ENCODE measurements around the gene MAST4. TPM values are rescaled to one million over a fixed set of nuclear protein-coding genes. Genes with fewer than 3 reads are reported as not detected.

Gene MAST4
- total and polyA plus RNA-seq, 2 donors (not counting 1 experiment from before 2014, with no cell fraction given), result 7.0 to 15.2 TPM

DNA sequence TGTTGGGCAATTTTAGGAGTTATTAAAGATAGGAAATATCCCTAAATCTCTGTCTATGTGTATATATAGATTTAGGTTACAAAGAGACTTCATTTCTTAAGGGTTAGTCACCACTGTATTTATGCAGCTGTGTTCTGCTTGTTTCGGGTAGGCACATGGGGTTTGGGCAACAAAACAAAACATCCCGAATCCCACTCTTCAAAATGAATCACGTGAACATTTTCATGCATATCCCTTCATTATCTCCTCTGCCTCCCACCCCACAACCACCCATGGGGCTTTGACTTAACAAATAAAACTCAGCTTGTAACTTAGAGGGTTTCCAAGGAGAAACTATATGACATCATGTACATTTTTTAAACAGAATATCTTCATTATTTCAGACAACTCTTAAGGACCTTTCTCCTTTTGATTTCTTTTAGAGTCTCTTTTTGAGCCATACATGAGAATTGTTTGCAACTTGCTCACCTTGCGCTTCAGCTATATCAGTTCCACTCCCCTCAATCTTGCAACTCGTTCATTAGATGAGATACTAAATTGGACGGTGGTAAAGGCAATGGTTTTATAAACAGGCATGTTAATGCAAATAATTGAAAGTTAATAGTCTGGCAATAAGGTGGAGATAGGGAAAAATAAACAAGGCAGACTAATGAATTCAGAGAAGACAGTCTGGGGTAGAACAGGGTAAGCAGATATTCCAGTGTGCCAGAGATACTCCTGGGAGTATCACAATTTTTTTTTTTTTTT lies 463.7 kb downstream of the MAST4 start:
- no peaks in the 10 kb centered on the region for H4K20me1 ChIP-seq (ENCODE audit: control insufficient read depth, extremely low read depth, insufficient read depth, low read length)
- H3K79me2 ChIP-seq (ENCODE audit: control insufficient read depth, insufficient read depth, low read length), result no peaks in the 10 kb centered on the region
- H3K36me3 ChIP-seq (ENCODE audit: control insufficient read depth, insufficient read depth, low read length), result no peaks in the 10 kb centered on the region
- H3K9ac ChIP-seq (ENCODE audit: insufficient read depth, low read length), result no peak overlapping the region
- DNase-seq (ENCODE audit: low read depth in 2 of 2), result peak; percentile 80 to 92
- no peaks in the 10 kb centered on the region for H3K4me1 ChIP-seq (ENCODE audit: control insufficient read depth, extremely low read depth, insufficient read depth, low read length)
- H3K4me2 ChIP-seq (ENCODE audit: extremely low read depth, insufficient read depth, low read length), result peak overlapping the region; percentile 39
- H3K9me3 ChIP-seq (ENCODE audit: control insufficient read depth, insufficient read depth, low read depth, low read length), result no peaks in the 10 kb centered on the region
- H3K27me3 ChIP-seq (ENCODE audit: control insufficient read depth, insufficient read depth, low read length), result no peaks in the 10 kb centered on the region
- H2AFZ ChIP-seq (ENCODE audit: low read length), result no peak overlapping the region
- H3K4me3 ChIP-seq (replicated peaks in 1 of 4; ENCODE audit: control extremely low read depth in 1 of 4, insufficient read depth in 1 of 4, low read depth in 3 of 4, low read length in 4 of 4), result peak overlapping the region in 1 of 4 experiments; percentile 21
- peak overlapping the region; percentile 5 for H3K27ac ChIP-seq (ENCODE audit: insufficient read depth, low read length)
- no peak for TF ChIP-seq EZH2 (IDR thresholded peaks at IDR 0.05; ENCODE audit: low read length, missing control alignments)
- TF ChIP-seq, protein P1, sequence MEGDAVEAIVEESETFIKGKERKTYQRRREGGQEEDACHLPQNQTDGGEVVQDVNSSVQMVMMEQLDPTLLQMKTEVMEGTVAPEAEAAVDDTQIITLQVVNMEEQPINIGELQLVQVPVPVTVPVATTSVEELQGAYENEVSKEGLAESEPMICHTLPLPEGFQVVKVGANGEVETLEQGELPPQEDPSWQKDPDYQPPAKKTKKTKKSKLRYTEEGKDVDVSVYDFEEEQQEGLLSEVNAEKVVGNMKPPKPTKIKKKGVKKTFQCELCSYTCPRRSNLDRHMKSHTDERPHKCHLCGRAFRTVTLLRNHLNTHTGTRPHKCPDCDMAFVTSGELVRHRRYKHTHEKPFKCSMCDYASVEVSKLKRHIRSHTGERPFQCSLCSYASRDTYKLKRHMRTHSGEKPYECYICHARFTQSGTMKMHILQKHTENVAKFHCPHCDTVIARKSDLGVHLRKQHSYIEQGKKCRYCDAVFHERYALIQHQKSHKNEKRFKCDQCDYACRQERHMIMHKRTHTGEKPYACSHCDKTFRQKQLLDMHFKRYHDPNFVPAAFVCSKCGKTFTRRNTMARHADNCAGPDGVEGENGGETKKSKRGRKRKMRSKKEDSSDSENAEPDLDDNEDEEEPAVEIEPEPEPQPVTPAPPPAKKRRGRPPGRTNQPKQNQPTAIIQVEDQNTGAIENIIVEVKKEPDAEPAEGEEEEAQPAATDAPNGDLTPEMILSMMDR (conservative IDR thresholded peaks at IDR 0.05 in 1 of 2, IDR thresholded peaks at IDR 0.05 in 1 of 2; ENCODE audit: low read depth in 1 of 2, low read length in 2 of 2), result no peak

DNA sequence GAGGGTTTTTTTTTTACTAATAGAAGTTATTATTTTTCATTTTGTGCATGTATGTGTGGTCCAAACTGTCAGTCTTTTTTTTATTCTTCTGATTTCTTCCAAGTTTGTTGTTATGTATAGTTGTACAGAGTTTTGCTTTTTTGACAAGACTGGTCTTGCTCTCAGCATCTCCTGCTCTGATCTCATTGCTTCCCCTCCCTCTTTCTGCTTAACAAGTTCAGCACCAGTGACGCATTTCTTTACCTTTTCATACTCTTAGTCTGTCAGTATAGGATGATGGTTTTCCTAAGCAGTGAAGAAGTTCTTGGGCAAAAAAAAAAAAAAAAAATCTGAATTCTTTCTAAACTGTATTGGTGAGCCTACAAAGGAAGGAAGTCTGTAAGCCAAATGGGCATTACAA lies 465.3 kb downstream of the MAST4 start:
- DNase-seq (ENCODE audit: low read depth in 2 of 2), result no peak
- H3K4me3 ChIP-seq (replicated peaks in 1 of 4; ENCODE audit: control extremely low read depth in 1 of 4, insufficient read depth in 1 of 4, low read depth in 3 of 4, low read length in 4 of 4), result no peak overlapping the region
- no peaks in the 10 kb centered on the region for H3K79me2 ChIP-seq (ENCODE audit: control insufficient read depth, insufficient read depth, low read length)
- H3K36me3 ChIP-seq (ENCODE audit: control insufficient read depth, insufficient read depth, low read length), result no peaks in the 10 kb centered on the region
- H3K4me1 ChIP-seq (ENCODE audit: control insufficient read depth, extremely low read depth, insufficient read depth, low read length), result no peaks in the 10 kb centered on the region
- no peaks in the 10 kb centered on the region for H3K27me3 ChIP-seq (ENCODE audit: control insufficient read depth, insufficient read depth, low read length)
- no peak overlapping the region for H3K9ac ChIP-seq (ENCODE audit: insufficient read depth, low read length)
- no peaks in the 10 kb centered on the region for H4K20me1 ChIP-seq (ENCODE audit: control insufficient read depth, extremely low read depth, insufficient read depth, low read length)
- H2AFZ ChIP-seq (ENCODE audit: low read length), result no peak overlapping the region
- no peak overlapping the region for H3K27ac ChIP-seq (ENCODE audit: insufficient read depth, low read length)
- no peak for TF ChIP-seq EZH2 (IDR thresholded peaks at IDR 0.05; ENCODE audit: low read length, missing control alignments)
- TF ChIP-seq, protein P1 (conservative IDR thresholded peaks at IDR 0.05 in 1 of 2, IDR thresholded peaks at IDR 0.05 in 1 of 2; ENCODE audit: low read depth in 1 of 2, low read length in 2 of 2), result no peak
- H3K4me2 ChIP-seq (ENCODE audit: extremely low read depth, insufficient read depth, low read length), result no peak overlapping the region
- no peaks in the 10 kb centered on the region for H3K9me3 ChIP-seq (ENCODE audit: control insufficient read depth, insufficient read depth, low read depth, low read length)

DNA sequence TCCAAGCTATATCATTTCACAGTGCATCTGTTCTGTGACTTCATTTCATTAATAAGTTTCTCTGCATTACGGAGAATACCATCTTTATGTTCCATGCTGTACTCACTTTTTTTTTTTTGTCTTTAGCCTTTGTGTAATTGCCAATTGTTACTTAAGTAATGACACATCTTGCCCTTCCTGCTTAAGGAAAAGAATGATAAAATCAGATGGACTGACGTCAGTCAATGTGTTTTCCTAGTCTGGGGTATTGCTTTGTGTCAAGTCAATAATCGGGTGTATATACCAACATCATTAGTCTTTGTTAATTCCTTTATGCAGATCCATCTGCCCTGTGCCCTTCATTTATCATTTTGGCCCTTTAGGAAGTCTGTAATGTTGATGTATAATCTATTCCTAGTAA lies 466.9 kb downstream of the MAST4 start:
- Histone ChIP-seq H3K27me3 (ENCODE audit: control insufficient read depth, insufficient read depth, low read length) (no peaks in the 10 kb centered on the region), H3K4me1 (ENCODE audit: control insufficient read depth, extremely low read depth, insufficient read depth, low read length) (no peaks in the 10 kb centered on the region), H3K79me2 (ENCODE audit: control insufficient read depth, insufficient read depth, low read length) (no peaks in the 10 kb centered on the region), H3K9ac (ENCODE audit: insufficient read depth, low read length) (no peak overlapping the region), H3K9me3 (ENCODE audit: control insufficient read depth, insufficient read depth, low read depth, low read length) (no peaks in the 10 kb centered on the region), H4K20me1 (ENCODE audit: control insufficient read depth, extremely low read depth, insufficient read depth, low read length) (no peaks in the 10 kb centered on the region), H3K27ac (ENCODE audit: insufficient read depth, low read length) (no peak overlapping the region), H3K4me3 (replicated peaks in 1 of 4; ENCODE audit: control extremely low read depth in 1 of 4, insufficient read depth in 1 of 4, low read depth in 3 of 4, low read length in 4 of 4) (no peak overlapping the region), H2AFZ (ENCODE audit: low read length) (no peak overlapping the region), H3K36me3 (ENCODE audit: control insufficient read depth, insufficient read depth, low read length) (no peaks in the 10 kb centered on the region), H3K4me2 (ENCODE audit: extremely low read depth, insufficient read depth, low read length) (no peak overlapping the region)
- DNase-seq (ENCODE audit: low read depth in 2 of 2), result peak in 1 of 2 donors; percentile 30
- TF ChIP-seq, protein P1 (conservative IDR thresholded peaks at IDR 0.05 in 1 of 2, IDR thresholded peaks at IDR 0.05 in 1 of 2; ENCODE audit: low read depth in 1 of 2, low read length in 2 of 2), result no peak
- no peak for TF ChIP-seq EZH2 (IDR thresholded peaks at IDR 0.05; ENCODE audit: low read length, missing control alignments)

All from fibroblast of lung (primary cell).